ENCODE results near the gene RNF157.

DNA sequence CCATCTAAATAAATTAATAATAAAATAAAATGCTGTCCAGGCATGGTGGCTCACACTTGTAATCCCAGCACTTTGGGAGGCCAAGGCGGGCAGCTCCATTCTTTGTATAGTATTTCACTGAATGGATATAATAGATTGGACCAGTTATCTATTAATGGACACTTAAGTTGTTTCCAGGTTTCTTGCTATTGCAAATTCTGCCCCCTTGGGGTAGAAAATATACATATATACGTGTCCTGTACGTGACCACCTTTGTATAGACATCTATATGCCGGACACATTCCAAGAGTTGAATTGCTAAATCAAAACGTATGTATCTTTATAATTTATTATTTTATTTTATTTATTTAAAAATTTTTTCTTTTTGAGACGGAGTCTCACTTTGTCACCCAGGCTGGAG is 132.8 kb downstream of the RNF157 start:
- TF ChIP-seq EZH2 (optimal IDR thresholded peaks at IDR 0.05; ENCODE audit: low read depth, low read length), result no peak
- TF ChIP-seq, protein P1, sequence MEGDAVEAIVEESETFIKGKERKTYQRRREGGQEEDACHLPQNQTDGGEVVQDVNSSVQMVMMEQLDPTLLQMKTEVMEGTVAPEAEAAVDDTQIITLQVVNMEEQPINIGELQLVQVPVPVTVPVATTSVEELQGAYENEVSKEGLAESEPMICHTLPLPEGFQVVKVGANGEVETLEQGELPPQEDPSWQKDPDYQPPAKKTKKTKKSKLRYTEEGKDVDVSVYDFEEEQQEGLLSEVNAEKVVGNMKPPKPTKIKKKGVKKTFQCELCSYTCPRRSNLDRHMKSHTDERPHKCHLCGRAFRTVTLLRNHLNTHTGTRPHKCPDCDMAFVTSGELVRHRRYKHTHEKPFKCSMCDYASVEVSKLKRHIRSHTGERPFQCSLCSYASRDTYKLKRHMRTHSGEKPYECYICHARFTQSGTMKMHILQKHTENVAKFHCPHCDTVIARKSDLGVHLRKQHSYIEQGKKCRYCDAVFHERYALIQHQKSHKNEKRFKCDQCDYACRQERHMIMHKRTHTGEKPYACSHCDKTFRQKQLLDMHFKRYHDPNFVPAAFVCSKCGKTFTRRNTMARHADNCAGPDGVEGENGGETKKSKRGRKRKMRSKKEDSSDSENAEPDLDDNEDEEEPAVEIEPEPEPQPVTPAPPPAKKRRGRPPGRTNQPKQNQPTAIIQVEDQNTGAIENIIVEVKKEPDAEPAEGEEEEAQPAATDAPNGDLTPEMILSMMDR (IDR thresholded peaks at IDR 0.05; ENCODE audit: low read length), result no peak

Data from MM.1S (cell line).